ENCODE data around the gene MICA.

DNA sequence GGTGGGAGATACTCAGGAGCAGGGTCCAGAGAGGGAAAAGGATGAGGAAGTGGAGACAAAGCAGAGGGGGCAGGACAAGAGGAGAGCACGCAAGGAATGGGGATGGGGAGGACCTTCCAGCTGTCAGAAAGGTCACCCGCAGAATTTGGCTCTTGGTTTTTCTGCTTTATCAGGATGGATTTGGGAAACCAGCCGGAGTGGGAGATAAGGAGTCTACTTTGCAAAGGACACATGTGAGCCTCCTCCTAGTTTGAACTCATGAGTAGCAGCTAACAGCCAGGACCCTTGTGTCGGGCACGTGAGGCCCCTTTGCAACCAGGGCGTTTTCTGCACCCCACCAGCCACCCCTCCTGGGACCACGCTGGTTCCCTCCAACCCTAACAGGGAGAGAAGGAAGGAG, 7.6 kb upstream of the MICA start:
- TF ChIP-seq, protein P1, sequence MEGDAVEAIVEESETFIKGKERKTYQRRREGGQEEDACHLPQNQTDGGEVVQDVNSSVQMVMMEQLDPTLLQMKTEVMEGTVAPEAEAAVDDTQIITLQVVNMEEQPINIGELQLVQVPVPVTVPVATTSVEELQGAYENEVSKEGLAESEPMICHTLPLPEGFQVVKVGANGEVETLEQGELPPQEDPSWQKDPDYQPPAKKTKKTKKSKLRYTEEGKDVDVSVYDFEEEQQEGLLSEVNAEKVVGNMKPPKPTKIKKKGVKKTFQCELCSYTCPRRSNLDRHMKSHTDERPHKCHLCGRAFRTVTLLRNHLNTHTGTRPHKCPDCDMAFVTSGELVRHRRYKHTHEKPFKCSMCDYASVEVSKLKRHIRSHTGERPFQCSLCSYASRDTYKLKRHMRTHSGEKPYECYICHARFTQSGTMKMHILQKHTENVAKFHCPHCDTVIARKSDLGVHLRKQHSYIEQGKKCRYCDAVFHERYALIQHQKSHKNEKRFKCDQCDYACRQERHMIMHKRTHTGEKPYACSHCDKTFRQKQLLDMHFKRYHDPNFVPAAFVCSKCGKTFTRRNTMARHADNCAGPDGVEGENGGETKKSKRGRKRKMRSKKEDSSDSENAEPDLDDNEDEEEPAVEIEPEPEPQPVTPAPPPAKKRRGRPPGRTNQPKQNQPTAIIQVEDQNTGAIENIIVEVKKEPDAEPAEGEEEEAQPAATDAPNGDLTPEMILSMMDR (IDR thresholded peaks at IDR 0.05; ENCODE audit: insufficient read depth, low read length, poor library complexity, severe bottlenecking), result no peak
- no peak for TF ChIP-seq EZH2phosphoT487 (conservative IDR thresholded peaks at IDR 0.05; ENCODE audit: low read length)
